RPMI8226 (cell line): ENCODE data around the gene FAM117A.
"Not testable (repeated sequence)": the region's sequence is repeated elsewhere in the genome, so short reads cannot be mapped to it uniquely, and the experiment has no call there.

Source experiments
- DNase-seq: peaks from one replicate; pipeline ENCODE4 v3.0.0-alpha.2; 2015

Gene FAM117A

DNA sequence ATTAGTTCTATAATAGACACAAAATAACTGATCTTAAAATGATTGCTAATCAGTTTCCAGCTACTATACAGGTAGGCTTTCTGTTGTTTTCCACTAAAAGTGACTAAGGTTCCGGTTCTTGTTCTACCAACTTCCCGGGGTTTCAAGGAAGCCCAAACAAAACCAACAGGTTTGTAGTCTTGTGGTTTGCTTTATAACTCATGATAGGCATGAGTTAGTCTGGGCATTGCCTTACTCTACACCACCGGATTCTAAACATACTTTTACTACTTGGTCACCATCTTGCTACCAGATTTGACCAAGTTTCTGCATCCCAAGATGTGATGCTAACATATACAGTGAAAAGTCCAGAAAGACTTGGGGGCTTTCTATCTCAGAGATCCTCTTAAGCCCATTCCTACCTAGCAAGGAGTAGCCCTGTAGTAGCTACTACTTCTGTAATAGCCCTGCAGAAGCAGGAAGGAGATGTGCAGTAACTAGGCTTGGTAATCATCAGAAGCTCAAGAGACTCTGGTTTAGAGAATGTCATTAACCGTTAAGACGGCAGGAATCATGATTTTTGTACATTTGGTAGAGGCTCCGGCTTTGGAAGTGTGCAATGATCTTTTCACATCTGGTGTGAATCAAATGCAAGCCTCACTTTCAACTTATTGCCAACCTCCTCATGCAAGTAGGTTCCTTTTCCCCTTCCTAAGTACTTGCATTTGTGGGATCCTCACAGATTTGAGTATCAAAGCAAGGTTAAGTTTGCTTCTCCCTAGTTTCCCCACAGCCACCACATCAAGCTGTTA is 1.6 kb downstream of the FAM117A start:
- DNase-seq, result no peak

- DNase-seq, result no peak
Measured at GRCh38 chr17:49760932-49761558, 2.9 kb downstream of the FAM117A start.

- no peak for DNase-seq
Measured at GRCh38 chr17:49760296-49760695, 3.6 kb downstream of the FAM117A start.

DNA sequence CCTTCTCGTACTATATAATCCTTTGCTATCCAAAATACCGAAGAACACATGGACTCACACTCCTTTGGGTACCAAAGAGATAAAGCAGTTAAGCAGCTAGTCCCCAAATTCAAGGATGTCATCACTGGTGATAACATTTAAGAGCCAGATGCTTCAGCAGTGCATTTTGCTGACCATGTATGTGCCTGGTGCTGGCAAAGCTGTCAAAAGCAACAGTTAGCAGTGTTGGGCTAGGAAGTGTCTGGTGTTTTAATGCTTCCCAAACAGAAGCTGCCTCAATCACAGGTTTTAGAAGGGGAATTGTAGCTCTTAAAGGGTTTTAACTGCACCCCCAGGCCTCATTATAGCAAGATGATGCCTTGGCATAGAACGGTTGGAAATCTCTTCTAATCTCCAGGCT is 4.7 kb downstream of the FAM117A start:
- no peak for DNase-seq

- DNase-seq, result not testable (repeated sequence)
Measured at GRCh38 chr17:49758464-49759010, 5.4 kb downstream of the FAM117A start.

- DNase-seq, result no peak
Measured at GRCh38 chr17:49757151-49757777, 6.7 kb downstream of the FAM117A start.

DNA sequence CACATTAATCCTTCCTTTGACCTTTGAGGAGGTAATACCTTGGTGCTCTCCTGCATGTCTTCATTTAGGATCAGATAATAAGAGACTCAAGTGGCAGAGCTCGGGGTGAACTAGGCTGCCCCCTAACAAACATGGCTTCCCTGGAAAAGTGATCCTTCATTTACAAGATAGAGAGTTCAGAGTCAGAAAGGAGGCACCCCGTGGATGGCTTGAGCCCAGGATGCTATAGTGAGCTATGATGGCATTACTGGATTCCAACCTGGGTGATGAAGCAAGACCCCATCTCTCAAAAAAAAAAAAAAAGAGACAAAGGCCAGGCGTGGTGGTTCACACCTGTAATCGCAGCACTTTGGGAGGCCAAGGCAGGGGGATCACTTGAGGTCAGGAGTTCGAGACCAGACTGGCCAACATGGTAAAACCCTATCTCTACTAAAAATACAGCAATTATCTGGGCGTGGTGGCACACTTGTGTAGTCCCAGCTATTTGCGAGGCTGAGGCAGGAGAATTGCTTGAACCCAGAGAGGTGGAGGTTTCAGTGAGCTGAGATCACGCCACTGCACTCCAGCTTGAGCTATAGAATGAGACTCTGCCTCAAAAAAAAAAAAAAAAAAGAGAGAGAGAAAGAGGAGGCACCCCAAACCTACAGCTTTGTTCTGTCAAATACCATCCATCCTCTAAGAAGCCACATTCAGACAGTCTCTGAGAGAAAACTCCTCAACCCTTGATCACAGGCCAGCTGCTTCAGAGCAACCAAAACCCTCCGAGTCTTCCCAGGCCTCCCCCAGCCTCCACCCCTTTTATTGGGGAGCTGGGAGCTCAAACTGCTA is 7.4 kb downstream of the FAM117A start:
- no peak for DNase-seq

GRCh38 chr17:49755663-49756283 is 8.2 kb downstream of the FAM117A start:
- DNase-seq, result no peak

DNA sequence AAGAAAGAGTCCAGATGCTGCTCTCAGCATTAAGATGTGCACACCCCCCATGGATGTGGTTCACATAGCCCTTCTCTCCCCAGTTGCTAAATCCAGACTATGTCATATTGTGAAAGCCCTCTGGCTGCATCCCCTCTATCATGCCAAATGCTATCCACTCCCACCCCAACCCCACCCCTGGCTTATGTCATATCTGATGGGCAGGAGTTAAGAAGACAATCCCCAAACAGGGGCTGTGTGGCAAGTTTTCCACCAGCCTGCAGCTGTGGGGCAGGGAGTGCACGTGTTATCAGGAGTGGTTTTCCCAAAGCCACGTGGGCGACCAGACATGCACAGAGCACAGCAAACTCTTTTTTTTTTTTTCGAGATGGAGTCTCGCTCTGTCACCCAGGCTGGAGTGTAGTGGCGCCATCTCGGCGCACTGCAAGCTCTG is 10.0 kb downstream of the FAM117A start:
- no peak for DNase-seq

- DNase-seq, result no peak
Measured at GRCh38 chr17:49752508-49752907, 11.4 kb downstream of the FAM117A start.

- no peak for DNase-seq
Measured at GRCh38 chr17:49749730-49750129, 14.2 kb downstream of the FAM117A start.

- DNase-seq, result peak; percentile 75
Measured at GRCh38 chr17:49748791-49749190, 15.1 kb downstream of the FAM117A start.

- DNase-seq, result no peak
Measured at GRCh38 chr17:49748223-49748622, 15.7 kb downstream of the FAM117A start.

DNA sequence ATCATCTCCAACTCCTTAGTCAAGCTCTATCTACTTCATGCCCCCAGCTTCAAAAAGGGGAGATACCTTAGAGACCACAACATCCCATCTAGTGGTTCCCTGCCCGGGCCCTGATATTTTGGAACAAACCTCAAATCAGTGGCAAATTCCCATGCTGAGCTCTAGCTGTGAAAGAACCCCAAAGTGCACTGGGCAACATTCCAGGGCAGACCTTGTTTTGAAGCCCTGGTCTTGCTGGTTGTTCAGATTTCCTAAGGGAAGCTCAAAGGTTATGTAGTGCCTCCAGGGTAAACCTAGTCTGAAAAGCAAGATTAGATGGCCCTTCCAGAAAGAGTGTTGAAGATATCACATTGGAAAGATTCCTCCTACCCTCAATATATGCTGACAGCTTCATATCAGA is 16.3 kb downstream of the FAM117A start:
- DNase-seq, result no peak

DNA sequence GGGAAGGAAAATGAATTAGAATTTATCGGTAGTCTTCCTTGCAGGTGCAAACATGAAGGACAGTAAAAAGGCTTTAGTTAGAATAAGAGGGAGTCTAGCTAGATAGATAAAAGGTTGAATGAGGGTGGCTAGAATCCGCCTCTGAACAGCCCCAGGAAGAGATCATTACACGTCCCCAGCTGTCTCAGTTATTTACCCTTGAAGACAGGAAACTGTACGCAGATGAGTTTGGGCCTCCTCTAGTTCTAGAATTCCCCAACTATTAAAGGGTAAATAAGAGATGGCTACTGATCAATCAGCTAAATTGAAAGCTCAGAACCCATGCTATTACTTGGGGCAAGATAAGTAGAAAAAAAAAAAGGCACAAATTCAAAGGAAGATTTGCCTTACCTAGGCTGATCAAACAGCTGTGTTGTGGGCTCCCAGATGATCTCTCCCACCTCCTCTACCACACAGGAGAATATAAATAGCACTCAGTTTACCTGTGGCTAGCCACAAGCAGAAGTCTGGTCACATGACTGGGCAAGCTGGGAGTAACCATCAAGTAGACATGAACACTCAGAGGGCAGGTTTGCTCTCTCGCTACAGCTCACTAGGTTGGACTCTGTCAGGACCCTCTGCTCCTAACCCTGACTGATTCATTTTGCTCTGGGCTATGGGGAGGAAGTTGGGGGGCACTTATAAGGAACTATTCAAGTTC is 17.0 kb downstream of the FAM117A start:
- DNase-seq, result peak; percentile 78

DNA sequence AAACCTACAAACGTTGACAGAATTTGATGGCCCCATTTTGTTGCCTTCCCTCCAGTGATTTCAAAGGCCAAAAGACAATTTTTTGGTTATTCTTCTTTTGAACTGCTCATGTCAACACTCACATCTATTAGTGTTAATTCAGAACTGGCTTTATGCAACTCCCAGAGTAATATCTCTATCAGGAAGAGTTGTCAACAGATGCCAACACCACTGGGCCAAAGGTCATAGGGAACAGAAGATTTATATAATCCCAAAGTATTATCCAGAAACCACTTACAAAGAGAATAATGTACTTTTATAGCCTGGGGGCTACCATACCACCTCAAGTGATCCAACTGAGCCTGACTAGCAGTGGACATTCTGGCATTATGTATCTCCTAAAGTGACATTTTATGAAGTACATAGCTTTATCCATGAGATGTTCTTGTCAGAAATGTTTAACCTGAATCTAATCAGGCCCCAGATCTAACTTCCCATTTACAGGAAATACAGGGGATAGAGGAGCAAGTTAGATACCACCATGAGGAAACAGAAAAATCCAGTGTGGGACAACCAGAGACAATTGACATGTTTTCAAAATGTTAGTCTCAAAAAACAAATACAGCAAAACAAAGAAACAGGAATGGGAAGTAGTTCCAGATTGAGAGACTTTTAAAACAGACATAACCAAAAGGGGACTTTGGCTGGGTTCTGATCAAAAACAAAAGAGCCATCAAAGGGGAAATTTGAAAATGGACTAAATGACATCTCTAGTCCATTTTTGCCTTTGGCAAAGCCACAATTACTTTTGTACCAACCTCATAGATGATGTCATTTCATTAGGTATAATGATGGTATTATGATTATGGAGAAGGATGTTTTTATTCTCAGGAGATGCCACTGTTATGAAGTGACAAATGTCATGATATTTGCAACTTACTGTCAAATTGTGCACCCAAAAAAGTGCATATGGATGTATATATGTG is 18.5 kb downstream of the FAM117A start:
- no peak for DNase-seq

DNA sequence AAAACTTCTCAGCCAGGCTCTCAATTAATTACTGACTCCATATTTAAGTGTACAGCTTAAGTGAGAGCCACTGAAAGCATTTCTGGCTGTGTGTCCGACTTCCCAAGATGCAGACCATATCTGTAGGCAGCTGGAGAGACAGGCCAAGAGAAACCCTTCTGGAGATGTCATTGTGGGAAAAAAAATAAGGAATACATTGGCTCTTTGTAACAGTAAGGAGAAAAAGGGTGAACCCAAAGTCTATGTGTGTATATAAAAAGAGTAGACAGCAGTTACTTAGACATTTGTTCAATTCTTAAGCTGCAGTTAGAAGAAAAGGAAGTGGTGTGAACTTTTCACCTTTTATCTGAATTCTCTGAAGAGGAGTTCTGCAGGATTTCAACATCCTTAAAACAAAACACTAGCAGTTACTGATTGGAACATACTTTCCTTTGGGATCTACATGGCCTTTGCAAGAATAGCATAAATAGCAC is 21.7 kb downstream of the FAM117A start:
- DNase-seq, result peak; percentile 13

DNA sequence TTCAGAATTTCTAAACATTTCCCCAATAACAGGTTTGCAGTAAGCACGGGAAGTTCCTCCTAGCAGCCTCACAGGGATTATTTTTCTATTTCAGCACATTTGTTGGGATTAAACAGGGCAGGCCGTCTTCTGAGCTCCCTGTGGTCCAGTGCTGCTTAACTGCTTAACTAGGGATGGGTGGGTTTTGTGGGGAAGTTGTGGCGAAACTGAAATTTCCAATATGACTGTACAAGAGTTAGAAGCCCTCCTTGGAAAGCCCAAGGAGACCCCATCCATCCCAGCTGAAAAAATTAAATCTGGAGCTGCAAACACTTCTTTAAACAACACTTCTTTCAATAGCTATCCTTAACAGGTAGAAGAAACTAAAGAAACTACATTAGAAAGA is 22.2 kb downstream of the FAM117A start:
- no peak for DNase-seq

DNA sequence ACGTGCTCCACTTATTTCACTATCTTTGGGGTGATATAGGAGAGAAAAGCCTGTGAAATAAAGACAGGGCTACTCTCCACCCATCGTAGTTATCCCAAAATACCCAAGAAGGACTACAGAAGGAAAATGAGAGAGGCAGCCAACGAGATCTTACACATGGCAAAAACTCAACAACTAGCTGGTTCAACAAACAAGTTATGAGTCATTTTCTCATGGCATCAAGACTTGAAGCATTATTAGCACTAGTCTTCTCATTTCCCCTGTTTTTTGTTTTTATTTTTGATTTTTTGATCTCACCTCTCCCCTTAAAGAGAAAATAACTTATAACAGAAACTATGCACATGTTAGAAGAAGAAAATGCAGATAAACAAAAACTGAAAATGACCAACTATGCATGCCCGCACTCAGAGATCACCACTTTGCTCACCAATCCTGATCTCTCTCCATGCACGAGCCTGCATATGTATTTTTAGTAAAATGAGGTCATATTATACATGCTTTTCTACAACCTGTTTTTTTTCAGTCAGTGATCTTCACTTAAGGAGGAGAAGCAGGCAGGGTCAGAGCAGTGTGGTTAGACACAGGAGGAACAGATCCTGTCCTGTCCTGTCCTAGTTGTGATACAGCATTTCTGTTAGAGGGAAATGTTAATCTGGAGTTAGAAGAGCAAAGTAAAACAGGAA is 22.8 kb downstream of the FAM117A start:
- peak; percentile 57 for DNase-seq
